GM23248 (cell line): ENCODE results near the gene METTL9. TPM values are rescaled to one million over a fixed set of nuclear protein-coding genes. Genes with fewer than 3 reads are reported as not detected.
A peak's percentile ranks its signal among the peaks of the same experiment; 100 is the strongest.
"Not testable (repeated sequence)": the region's sequence is repeated elsewhere in the genome, so short reads cannot be mapped to it uniquely, and the experiment has no call there.

Experiments
- DNase-seq: peaks from one replicate; pipeline ENCODE4 v3.0.0-alpha.2; 2015
- H2AFZ ChIP-seq: fragments of 200-600 bp; sonication (generic); 2 replicates; pipeline ENCODE4 v1.6.1; 2016; ENCODE audit warnings: antibody characterized with exemption
- H3F3A ChIP-seq: fragments of 200-600 bp; sonication (generic); 2 replicates; pipeline ENCODE4 v1.6.1; 2016; ENCODE audit warnings: mild to moderate bottlenecking, antibody characterized with exemption, mixed run types; ENCODE audit not compliant: insufficient read depth
- H3K27ac ChIP-seq: fragments of 200-600 bp; sonication (generic); 2 replicates; pipeline ENCODE4 v1.5.1; 2016; ENCODE audit warnings: mild to moderate bottlenecking
- H3K27me3 ChIP-seq: fragments of 200-600 bp; sonication (generic); replicated peaks from 2 replicates; pipeline ENCODE4 v1.6.1; 2016; ENCODE audit warnings: mild to moderate bottlenecking; ENCODE audit not compliant: insufficient read depth
- H3K36me3 ChIP-seq: fragments of 200-600 bp; sonication (generic); 2 replicates; pipeline ENCODE4 v1.6.1; 2016; ENCODE audit warnings: low read depth, mild to moderate bottlenecking
- H3K4me1 ChIP-seq: fragments of 200-600 bp; sonication (generic); 2 replicates; pipeline ENCODE4 v1.6.1; 2016; ENCODE audit warnings: mild to moderate bottlenecking; ENCODE audit not compliant: insufficient read depth
- H3K4me2 ChIP-seq: fragments of 200-600 bp; sonication (generic); one replicate; pipeline ENCODE4 v1.6.1; 2016; ENCODE audit warnings: mild to moderate bottlenecking; ENCODE audit not compliant: unreplicated experiment
- H3K4me3 ChIP-seq: fragments of 200-600 bp; sonication (generic); 2 replicates; pipeline ENCODE4 v1.5.1; 2016; ENCODE audit warnings: mild to moderate bottlenecking
- H3K79me2 ChIP-seq: fragments of 200-600 bp; sonication (generic); 2 replicates; pipeline ENCODE4 v1.6.1; 2016; ENCODE audit warnings: mild to moderate bottlenecking; ENCODE audit not compliant: insufficient read depth
- H3K9ac ChIP-seq: fragments of 200-600 bp; sonication (generic); 2 replicates; pipeline ENCODE4 v1.6.1; 2016; ENCODE audit warnings: mild to moderate bottlenecking
- H3K9me2 ChIP-seq: fragments of 200-600 bp; sonication (generic); 2 replicates; pipeline ENCODE4 v1.6.1; 2016; ENCODE audit warnings: mixed run types, mild to moderate bottlenecking, moderate library complexity; ENCODE audit not compliant: insufficient read depth
- H3K9me3 ChIP-seq: fragments of 200-600 bp; sonication (generic); one replicate; pipeline ENCODE4 v1.6.1; 2017; ENCODE audit warnings: low read depth
- H4K20me1 ChIP-seq: fragments of 200-600 bp; sonication (generic); 2 replicates; pipeline ENCODE4 v1.6.0; 2016; ENCODE audit not compliant: insufficient read depth
- EZH2 ChIP-seq: fragments of 200-600 bp; sonication (generic); IDR thresholded peaks from 2 replicates; pipeline ENCODE4 v1.6.1; 2018; ENCODE audit warnings: antibody characterized with exemption, mild to moderate bottlenecking; ENCODE audit not compliant: insufficient read depth, poor library complexity, severe bottlenecking
- EZH2phosphoT487 ChIP-seq: fragments of 200-600 bp; sonication (generic); IDR thresholded peaks from 2 replicates; pipeline ENCODE4 v1.6.1; 2018; ENCODE audit warnings: antibody characterized with exemption, moderate library complexity, mild to moderate bottlenecking, low read depth; ENCODE audit not compliant: insufficient read depth
- WGBS, 2 experiments: methylation state at CpG; one replicate each; pipeline ENCODE4 v1.1.6; 2015 to 2017; ENCODE audit warnings: low lambda C conversion rate in 2 of 2, low coverage in 1 of 2; ENCODE audit errors: missing lambda C conversion rate in 2 of 2; 5-methylcytosine and 5-hydroxymethylcytosine counted together
- in situ Hi-C: fragments of 300-500 bp; cut with MboI; formaldehyde crosslinking; loops from 2 replicates; pipeline ENCODE4 v1.15.0; 2020
- polyA plus RNA-seq: library from polyadenylated mRNA; unstranded; fragments of >200 nt; fragmentation: Nextera tagmentation; extraction: Ambion mirVana; gene quantifications from 2 replicates; pipeline ENCODE4 v1.2.1, GENCODE V29; 2016
- total RNA-seq: library from RNA; depleted of rRNA; stranded (reverse); fragments of >200 nt; shearing (Covaris generic); gene quantifications from 2 replicates; pipeline ENCODE4 v1.2.3, GENCODE V29; 2014

The METTL9 gene
- total and polyA plus RNA-seq, 2 experiments from 2014 or later, result 273 to 326 TPM

DNA sequence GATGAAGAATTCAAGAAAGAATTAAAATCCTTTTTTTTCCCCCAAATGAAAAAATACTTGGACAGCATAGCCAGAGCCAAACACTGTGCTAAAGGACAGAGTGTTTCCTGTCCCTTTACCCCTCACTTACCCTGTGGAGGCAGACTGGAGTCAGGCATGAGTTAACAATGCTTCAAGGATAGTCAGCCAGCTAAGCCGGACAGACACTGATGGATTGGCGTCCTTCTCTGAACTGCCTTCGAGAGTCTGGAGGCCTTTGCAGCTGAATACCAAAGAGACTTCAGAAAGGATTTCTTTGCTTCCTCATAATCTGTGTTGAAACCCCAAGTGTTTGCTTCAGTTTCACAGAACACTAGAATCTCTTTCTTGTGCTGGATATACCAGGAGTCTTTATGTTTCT is 4.6 kb downstream of the METTL9 start:
- in situ Hi-C loops, result no loop called here

DNA sequence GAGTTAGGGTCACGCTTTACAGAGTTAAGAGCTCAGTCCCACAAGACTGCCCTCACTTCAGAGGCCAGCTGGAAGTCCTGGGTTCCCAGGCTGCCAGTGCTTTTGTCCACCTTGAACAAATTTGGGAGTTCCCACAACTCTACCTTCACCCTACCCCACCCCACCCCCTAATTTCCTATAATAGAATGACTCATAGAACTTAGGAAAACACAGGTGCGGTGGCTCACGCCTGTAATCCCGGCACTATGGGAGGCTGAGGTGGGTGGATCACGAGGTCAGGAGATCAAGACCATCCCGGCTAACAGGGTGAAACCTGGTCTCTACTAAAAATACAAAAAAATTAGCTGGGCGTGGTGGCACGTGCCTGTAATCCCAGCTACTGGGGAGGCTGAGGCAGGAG is 6.5 kb downstream of the METTL9 start:
- H2AFZ ChIP-seq, H3K27me3 ChIP-seq, H3K9me3 ChIP-seq, H3K4me3 ChIP-seq, H3K27ac ChIP-seq, DNase-seq, H3K36me3 ChIP-seq, H4K20me1 ChIP-seq, H3K9me2 ChIP-seq, H3K9ac ChIP-seq, in situ Hi-C loops, H3K4me2 ChIP-seq: not testable (repeated sequence)
- Histone ChIP-seq H3K4me1 (peaks cover 72% of the 10 kb centered on the region), H3F3A (peaks cover 50% of the 10 kb centered on the region), H3K79me2 (peaks cover 100% of the 10 kb centered on the region)
- WGBS, 2 experiments, result 91 to 96% methylated on average over 8 of the region's 8 CpGs

More for the DNA sequence above, 4.6 kb downstream of the METTL9 start:
- Histone ChIP-seq H3K36me3 (no peaks in the 10 kb centered on the region), H3F3A (peaks cover 48% of the 10 kb centered on the region), H3K27me3 (no peaks in the 10 kb centered on the region), H3K9me3 (no peaks in the 10 kb centered on the region), H4K20me1 (no peaks in the 10 kb centered on the region; the same call in 1 of the 2 replicates), H3K4me2 (peak overlapping the region; percentile 79), H3K4me1 (peaks cover 53% of the 10 kb centered on the region), H2AFZ (no peak overlapping the region), H3K9ac (peak overlapping the region; percentile 97), H3K27ac (peak overlapping the region; percentile 93), H3K4me3 (peak overlapping the region; percentile 48), H3K9me2 (no peaks in the 10 kb centered on the region), H3K79me2 (peaks cover 91% of the 10 kb centered on the region)
- WGBS, 2 experiments, result 5 to 7% methylated on average over 3 of the region's 3 CpGs
- TF ChIP-seq EZH2 (no peak), EZH2phosphoT487 (no peak)
- DNase-seq, result peak; percentile 64

DNA sequence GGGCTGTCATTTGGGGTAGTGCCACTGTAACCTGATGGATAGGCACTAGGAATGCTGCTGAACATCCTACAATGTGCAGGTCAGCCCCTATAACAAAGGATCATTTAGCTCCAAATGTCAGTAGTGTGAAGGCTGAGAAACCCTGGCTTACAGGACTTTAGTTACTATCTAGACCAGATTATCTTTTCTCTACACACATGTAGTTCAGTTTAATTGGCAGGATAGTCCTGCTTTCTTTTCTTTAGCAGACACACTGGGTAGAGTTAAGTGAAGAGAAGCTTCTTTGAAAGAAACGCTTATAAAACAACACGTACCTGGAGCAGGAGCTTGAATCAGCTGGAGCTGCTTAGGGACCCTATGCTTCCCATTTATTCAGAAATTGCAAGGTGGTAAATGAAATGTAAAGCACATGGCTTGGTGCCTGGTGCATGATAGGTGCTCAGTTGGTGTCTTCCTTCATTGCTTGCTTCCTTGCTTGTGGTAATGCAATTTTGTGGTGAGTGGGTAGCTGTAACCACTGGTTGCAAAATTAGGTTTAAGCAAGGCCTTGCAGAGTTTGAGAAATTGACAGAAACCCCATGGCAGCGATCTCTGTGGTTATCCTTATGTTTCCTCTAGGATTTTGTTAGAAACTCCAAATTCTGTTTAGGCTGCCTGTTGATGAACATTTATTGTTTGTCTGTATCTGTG is 9.4 kb downstream of the METTL9 start:
- no peak overlapping the region for H3K4me3 ChIP-seq
- 0 out of 2 replicates have a peak, but pooled peaks cover 1% of the 10 kb centered on the region for H3K36me3 ChIP-seq
- 73% methylated on average over 3 of the region's 3 CpGs for WGBS, 2 experiments
- H3K79me2 ChIP-seq, result peaks cover 100% of the 10 kb centered on the region
- TF ChIP-seq EZH2, result no peak
- TF ChIP-seq EZH2phosphoT487, result no peak
- no peaks in the 10 kb centered on the region for H3K9me2 ChIP-seq
- no peaks in the 10 kb centered on the region for H3K9me3 ChIP-seq
- peaks cover 61% of the 10 kb centered on the region for H3F3A ChIP-seq
- H3K27ac ChIP-seq, result peak overlapping the region; percentile 28; the same call in 1 of the 2 replicates
- H4K20me1 ChIP-seq, result no peaks in the 10 kb centered on the region; the same call in 1 of the 2 replicates
- peak overlapping the region; percentile 9; the same call in 1 of the 2 replicates for H3K9ac ChIP-seq
- H2AFZ ChIP-seq, result no peak overlapping the region
- DNase-seq, result peak; percentile 55
- H3K4me1 ChIP-seq, result peaks cover 73% of the 10 kb centered on the region
- in situ Hi-C loops, result no loop called here
- H3K4me2 ChIP-seq, result no peak overlapping the region
- no peaks in the 10 kb centered on the region for H3K27me3 ChIP-seq

GRCh38 chr16:21610006-21610544 is 10.7 kb downstream of the METTL9 start:
- Histone ChIP-seq H3K27me3 (no peaks in the 10 kb centered on the region), H3K4me1 (peaks cover 69% of the 10 kb centered on the region), H3K36me3 (peaks cover 10% of the 10 kb centered on the region), H3K9me3 (no peaks in the 10 kb centered on the region), H3K79me2 (peaks cover 100% of the 10 kb centered on the region), H3F3A (peaks cover 50% of the 10 kb centered on the region), H3K4me3 (no peak overlapping the region), H2AFZ (no peak overlapping the region), H3K9ac (no peak overlapping the region), H3K9me2 (no peaks in the 10 kb centered on the region), H3K27ac (peak overlapping the region; percentile 56; the same call in 1 of the 2 replicates), H3K4me2 (no peak overlapping the region), H4K20me1 (no peaks in the 10 kb centered on the region; the same call in 1 of the 2 replicates)
- 95 to 98% methylated on average over 3 of the region's 3 CpGs for WGBS, 2 experiments
- no peak for DNase-seq
- in situ Hi-C loops, result no loop called here
- no peak for TF ChIP-seq EZH2
- no peak for TF ChIP-seq EZH2phosphoT487
